GM19023 (cell line): ENCODE results near the gene SLC35F3.

ENCODE experiments used
- ATAC-seq: cut with Tn5 transposase; IDR thresholded peaks from one replicate; pipeline ENCODE4 v1.9.1; 2021; ENCODE audit warnings: mild to moderate bottlenecking, moderate library complexity; ENCODE audit not compliant: unreplicated experiment

The SLC35F3 gene

DNA sequence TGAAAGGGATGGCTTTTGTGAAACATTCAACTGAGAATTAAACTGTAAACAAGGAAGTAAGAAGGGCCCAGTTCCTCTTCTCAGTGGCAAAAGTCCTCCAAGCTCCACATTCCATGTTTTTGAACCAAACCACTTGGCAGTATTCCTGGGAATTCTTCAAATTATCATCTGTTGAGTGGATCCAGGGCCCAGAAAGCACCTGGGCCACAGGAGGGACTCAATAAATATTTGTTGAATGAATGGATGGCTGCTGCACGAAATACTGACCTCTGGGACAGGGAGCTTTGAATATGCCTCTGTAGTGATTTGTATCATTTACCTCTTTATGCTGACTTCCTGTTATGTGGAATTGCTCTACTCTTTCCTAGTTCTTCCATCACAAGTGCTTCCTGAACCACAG is 4.7 kb downstream of the SLC35F3 start:
- no peak for ATAC-seq

DNA sequence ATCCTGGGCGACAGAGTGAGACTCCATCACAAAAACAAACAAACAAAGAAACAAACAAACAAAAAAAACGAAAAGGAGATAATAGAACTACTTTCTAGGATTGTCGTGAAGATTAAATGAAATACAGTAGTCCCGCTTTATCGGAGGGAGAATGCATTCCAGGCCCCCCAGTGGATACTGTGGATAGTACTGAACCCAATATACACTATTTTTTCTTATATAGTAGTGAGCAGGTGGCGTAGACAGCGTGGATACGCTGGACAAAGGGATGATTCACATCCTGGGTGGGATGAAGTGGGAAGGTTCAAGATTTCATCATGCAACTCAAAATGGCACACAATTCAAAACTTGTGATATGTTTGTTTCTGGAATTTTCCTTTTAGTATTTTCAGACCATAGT is 8.0 kb downstream of the SLC35F3 start:
- no peak for ATAC-seq

DNA sequence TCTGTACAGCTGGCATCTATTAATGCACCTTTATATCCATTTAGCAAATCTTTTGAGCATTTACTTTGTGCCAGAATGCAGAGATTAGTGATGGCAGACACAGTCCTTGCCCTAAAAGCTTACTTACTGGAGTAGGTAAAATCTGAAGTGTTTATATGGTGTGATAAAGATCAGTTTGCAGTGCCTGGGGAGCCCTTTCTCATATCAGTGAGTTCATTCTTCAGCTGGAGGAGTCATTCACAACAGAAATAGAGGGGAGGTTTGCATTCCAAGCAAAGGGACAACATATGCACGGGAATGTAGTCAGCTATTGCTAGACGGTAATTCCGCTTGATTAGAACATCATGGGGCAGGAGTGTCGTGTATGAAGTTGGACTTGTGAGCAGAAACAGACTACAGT is 8.4 kb downstream of the SLC35F3 start:
- no peak for ATAC-seq

DNA sequence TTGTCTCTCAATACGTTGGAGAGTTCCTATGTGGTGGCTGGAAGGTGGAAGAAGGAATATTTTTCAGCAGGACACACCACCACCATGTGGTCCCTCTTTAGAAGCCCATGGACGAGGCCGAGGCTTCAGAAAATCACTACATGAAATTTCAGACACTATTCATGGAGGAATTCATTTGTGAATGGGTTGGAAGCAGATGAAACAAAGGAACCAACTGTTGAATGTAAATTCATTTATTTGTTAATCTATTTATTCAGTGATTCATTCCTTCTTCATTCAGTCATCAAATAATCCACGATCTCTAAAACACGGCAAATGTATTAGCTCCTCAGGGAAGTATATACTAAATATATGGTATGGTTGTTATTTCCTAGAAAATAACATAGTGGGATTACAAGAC is 12.2 kb downstream of the SLC35F3 start:
- ATAC-seq: no peak

DNA sequence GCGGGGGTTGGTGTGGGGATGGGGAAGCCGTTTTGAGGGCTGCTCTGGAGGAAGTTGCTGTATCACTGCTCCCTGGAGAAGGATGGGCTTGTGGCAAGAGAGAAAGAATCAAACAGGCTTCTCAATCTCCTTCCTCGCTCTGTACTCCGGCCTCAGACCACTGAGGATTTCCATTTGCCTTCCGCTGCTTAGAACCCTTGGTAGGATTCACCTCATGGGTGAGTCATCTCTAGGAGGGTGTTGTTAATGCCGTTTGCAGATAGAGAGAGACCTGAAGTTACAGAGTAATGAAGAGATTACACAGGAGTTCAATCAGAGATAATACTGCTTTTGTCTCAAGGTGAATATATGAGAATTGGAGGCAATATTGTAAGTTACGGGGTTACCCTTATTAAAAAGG is 15.3 kb downstream of the SLC35F3 start:
- ATAC-seq: no peak

DNA sequence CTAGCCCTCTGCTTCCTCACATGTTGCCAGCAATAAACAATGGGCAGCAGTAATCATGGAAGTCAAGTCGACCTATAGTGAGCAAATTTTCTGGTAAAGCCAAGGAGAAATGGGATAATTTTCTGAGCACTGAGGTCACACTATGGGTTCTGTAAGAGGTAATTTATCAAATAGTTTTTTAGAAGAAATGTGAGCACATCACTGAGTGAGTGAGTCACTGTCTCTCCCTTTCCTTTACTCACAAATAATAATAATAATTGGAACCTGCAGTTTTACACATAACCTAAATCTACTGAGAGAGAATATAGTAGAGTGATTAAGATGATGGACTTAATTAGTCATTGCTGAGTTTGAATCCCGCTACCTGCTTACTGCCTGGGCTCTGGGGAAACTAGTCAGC is 23.6 kb downstream of the SLC35F3 start:
- ATAC-seq: no peak

DNA sequence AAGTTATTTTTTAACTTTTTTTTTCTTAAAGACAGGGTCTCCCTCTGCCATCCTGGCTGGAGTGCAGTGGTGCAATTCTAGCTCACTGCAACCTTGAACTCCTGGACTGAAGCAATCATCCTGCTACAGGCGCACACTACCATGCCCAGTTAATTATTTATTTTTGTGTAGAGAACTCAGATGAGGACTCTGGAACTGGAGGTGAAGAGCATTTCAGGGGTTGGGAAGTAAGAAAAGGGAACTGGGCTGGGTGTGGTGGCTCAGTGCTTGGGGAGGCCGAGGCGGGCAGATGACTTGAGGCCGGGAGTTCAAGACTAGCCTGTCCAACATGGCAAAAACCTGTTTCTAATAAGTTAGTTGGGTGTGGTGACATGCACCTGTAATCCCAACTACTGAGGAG is 28.9 kb downstream of the SLC35F3 start:
- ATAC-seq: no peak

DNA sequence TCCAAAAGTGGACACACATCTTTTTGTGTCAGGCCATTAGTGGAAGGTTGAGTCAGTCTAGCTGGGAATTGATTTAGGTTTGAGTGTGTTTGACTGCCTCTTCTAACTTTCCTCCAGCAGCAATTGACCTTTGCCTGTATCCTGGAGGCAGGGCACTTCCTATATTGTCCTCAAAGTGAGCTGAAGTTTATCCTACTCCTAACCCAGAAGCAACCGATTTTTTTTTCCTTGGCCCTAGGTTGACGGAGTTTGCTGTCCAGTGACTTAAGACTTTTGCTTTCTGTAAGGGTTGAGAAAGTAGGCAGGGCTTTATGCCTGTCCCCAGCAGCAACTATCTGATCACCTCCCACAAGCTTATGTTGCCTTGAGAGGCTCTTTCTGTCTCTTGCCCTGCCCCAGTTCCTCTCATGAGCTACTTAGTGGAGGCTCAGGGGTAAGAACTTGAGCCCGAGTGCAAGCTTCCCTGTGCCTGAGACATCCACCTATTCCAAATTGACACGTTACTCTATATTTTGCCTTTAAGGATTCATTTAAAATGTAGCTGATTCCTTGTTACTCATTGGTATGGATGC is 30.9 kb downstream of the SLC35F3 start:
- ATAC-seq: no peak

DNA sequence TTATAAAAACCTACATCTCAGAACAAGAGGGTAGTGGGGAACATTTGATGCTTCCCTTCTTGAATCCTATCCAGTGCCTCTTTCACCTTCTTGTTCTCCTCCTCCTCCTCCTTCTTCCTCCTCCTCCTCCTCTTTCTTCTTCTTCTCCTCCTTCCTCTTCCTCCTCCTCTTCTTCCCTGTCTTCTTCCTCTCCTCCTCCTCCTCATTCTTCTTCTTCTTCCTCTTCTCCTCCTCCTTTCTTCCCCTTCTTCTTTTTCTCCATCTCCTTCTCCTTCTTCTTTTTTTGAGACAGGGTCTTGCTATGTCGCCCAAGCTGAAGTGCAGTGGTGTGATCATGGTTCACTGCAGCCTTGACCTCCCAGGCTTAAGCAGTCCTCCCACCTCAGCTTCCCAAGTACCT is 31.9 kb downstream of the SLC35F3 start:
- no peak for ATAC-seq

DNA sequence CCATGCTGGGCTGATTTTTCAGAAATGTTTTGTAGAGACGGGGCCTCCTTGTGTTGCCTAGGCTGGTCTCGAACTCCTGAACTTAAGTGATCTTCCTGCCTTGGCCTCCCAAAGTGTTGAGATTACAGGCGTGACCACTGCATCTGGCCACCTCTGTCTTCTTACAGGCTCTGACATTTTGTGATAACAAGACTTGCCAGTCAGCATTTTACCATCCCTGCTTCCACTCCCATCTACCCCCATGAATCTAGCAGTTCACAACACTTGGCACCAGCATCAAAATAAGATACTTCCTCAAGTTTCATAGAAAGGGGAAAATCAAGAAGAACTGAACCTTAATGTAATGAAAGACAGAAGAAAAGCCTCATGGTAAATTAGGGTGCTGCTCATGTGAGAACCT is 32.4 kb downstream of the SLC35F3 start:
- ATAC-seq: no peak

DNA sequence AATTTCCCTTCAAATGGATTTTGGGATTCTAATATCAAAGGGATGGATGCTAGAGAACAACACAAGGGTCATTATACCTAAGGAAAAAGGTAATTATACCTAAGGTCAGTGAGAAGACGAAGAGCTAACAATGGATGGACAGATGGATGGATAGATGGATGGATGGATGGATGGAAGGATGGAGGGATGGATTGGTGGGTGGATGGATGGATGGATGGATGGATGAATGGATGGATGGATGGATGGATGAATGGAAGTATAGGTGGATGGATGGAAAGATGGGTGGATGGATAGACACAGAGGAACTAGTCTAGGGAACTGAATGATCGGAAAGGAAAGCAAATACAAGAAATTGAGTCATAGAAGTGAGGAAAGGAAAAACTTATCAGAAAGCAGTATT is 34.0 kb downstream of the SLC35F3 start:
- no peak for ATAC-seq

DNA sequence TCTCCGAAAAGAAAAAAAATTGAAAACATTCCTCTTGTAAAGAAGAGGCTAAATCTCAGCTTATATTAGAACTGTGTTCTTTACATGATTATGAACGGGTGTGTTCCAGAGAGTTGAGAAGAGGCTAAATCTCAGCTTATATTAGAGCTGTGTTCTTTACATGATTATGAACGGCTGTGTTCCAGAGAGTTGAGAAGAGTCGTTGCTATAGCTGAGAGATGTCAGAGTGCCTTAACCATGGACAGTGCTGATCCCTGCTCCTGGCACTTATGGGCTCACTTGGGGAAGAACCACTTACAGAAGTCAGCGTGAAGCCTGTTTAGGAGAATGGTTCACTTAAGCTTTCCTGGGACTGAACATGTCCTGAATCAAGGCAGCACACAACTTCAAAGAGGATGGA is 35.0 kb downstream of the SLC35F3 start:
- ATAC-seq: no peak

DNA sequence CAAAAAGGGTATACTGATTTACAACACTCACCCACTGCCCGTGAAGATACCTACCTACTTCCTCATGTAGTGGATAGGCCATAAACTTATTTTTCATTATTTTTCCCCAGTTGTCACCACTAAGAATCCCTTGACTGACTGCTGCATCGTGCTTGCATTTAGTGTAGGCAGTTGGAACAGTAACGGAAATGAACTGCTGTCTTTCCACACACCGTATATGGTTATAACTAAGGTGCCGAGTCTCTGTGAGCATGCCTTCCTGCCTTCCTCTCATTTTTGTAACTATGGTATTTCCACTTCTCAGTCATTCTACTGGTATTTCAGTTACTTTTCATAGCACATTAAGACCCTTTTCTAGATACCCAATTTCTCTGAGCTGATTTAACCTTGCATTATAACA is 36.4 kb downstream of the SLC35F3 start:
- ATAC-seq: no peak

DNA sequence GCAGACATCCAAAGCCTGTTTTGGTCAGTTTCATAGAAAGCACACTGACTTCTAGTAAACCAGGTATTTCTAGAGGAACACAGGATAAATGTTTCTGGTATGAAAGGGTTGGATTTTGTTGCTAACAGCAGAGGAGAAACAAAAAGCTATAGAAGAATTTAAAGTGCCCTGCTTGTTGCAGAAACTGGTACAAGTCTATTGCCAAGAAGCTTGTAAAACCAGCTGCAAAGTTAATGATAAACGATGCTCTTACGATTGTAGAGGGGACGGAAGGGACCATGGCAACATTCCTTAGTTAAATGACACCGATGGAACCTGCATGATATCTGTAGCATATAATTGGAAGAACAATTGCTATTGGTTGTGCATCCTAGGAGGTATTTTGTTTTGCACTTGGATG is 40.1 kb downstream of the SLC35F3 start:
- ATAC-seq: no peak

DNA sequence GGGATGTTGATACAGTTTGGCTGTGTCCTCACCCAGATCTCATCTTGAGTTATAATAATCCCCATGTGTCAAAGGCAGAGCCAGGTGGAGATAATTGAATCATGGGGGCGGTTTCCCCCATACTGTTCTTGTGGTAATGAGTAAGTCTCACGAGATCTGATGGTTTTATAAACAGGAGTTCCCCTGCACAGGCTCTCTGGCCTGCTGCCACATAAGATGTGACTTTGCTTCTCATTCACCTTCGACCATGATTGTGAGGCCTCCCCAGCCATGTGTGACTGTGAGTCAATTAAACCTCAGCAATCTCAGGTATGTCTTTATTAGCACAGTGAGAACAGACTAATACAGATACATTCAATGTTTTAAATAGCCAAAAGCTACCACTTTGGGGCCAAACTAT is 41.1 kb downstream of the SLC35F3 start:
- ATAC-seq: no peak

DNA sequence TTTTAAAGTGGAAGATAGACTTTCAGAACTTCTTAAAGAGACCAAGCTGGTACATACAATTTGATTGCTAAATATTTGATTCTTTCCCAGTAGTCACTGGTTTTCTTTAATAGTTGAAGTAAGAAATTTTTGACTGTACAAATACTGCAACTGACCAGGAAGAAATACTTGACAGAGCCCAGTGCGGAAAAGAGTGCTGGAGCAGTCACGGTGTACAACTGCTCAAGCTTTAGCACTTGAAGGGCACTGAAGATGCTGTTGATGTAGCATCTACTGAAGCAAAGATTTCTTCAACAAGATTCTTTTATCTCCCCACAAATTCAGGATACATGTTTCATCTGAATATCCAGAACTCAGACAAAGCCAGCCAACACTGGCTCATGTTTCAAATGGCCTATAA is 41.5 kb downstream of the SLC35F3 start:
- ATAC-seq: no peak

DNA sequence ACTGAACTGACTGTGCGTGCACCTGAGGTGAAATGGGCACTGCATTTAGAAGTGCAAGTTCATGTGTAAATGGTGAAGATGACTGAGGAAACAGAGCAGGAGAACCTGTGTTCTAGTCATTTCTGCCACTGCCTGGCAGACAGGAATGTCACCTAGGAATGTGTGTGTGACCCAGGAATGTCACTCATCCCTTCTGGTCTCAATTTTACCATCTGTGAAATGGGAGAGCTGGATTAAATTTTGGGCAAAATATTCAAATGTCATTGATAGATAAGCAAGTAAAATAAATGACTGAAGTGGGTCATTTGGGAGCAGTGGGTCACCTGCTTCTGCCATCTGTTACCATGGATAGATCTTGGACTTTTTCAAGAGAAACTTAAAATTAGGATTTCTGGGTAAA is 42.2 kb downstream of the SLC35F3 start:
- no peak for ATAC-seq

DNA sequence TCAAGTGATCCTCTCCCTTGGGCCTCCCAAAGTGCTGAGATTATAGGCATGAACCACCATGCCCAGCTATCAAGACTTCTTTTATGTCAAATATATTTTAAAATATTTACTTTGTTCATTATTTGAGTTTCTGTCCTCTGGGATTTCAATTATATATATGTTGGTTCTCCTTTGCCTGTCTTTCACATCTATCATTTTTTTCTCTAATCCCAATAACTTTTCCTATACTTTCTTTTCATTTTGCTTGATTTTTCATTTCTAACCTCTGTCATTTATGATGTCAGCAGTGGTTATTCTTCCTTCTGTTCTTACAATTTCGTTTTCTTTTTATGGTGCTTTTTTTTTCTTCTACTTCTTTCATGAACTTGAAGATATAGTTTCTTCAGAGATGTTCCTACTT is 47.3 kb downstream of the SLC35F3 start:
- ATAC-seq: no peak

DNA sequence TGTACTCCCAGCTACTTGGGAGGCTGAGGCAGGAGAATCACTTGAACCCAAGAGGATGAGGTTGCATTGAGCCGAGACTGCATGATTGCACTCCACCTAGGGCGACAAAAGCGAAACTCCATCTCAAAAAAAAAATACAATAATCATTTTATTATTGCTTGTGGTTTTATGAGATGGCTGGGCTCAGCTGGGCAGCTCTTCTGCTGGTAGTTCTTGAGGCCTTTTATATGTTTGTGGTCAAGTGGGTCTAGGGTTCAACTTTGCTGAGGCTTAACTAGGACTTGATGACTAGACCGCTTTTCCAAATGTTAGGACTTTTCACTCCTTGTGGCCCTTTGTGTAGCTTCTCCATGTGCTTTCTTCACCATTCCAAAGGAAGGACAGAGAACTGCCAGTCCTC is 53.2 kb downstream of the SLC35F3 start:
- no peak for ATAC-seq

DNA sequence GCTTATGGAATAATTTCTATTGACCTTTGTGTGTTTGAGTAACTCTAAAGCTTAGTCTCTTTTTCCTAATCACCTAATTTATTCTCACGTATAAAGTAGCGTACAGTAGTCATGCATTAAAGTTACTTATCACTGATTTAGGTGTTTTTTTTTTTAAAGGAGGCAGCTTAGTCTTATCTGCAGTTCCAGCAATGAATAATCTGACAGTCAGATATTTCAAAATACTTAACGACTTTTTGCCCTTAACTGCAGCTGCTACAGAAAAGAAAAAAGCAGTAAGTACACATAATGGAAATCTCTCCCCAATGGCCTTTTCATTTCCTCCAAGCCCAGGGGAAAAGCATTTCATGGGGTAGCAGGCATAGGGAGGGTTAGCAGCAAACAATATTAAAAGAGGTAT is 54.6 kb downstream of the SLC35F3 start:
- ATAC-seq: no peak

DNA sequence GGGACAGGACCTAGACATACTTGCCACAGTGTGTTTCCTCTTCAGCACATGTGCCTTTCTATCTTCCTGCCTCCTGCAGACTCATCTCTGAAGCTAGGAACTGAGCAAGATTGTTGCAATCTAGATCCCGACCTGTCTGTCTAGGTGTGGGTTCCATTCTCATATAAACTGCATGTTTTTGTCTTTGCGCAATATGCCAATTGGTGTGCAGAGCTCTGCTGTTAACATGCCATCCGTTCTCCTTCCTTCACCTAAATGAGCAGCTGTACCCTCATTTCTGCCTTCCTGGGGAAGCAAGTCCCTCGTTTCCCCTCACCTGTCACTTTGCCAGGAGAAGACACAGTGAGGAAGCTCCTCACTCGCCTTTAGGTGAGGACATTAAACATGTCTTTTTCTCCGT is 55.5 kb downstream of the SLC35F3 start:
- no peak for ATAC-seq

DNA sequence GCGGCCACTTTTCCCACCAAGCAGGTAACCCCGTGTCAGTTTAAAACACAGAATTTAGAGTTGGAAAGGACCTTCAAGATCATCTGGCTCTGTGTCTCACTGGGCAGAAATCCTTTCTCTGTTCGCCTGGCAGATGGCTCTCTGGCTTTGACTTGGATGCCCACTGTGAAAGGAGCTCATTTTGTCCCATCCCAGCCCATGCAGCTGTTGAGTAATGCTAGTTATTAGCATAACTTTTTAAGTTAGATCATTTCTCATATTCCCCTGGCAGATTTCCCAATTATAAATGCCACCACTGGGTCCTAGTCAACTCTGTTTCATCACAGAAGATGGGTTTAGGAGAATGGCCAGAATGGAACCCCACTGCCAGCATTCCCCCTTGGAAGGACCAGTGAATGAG is 55.9 kb downstream of the SLC35F3 start:
- ATAC-seq: no peak

DNA sequence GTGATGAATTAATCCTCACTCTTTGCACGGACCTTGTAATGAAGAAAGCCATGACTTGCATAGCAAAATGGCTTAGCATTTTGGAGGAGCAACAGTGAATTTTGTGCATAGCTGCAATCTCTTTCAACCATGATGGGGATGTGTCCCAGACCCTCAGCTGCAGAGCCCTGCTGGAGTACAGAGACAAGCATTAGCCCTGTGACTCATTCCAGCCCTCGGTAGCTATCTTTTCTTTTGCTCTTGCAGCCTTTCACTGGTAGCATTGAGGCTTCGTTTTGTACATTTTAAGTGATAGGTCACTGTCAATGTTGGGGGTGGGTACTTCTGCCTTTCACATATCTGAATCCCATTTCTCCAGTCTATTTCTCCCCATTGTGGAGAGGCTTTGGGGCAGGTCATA is 58.4 kb downstream of the SLC35F3 start:
- ATAC-seq: no peak

DNA sequence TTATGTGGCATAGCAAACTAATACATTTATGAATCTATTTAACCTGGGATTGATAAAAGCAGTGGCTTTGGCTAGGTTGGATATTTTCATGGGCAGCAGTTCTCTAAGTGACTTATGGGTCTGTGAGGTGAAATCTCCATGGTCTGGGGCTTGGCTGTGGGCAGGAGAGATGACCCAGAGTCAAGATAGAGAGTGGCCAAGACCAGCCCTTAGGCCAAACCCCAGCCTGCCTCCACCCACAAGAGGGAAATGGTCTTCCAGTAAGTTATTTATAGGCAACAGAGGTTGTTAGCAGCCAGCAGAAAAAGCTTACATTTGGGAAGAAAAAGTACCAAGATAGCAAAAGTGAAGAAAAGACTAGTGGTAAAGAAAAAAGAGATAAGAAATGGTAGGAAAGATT is 61.4 kb downstream of the SLC35F3 start:
- ATAC-seq: no peak
